Measurements from ENCODE around the gene BRIP1.
"Not testable (repeated sequence)": the region's sequence is repeated elsewhere in the genome, so short reads cannot be mapped to it uniquely, and the experiment has no call there.

BRIP1 gene

DNA sequence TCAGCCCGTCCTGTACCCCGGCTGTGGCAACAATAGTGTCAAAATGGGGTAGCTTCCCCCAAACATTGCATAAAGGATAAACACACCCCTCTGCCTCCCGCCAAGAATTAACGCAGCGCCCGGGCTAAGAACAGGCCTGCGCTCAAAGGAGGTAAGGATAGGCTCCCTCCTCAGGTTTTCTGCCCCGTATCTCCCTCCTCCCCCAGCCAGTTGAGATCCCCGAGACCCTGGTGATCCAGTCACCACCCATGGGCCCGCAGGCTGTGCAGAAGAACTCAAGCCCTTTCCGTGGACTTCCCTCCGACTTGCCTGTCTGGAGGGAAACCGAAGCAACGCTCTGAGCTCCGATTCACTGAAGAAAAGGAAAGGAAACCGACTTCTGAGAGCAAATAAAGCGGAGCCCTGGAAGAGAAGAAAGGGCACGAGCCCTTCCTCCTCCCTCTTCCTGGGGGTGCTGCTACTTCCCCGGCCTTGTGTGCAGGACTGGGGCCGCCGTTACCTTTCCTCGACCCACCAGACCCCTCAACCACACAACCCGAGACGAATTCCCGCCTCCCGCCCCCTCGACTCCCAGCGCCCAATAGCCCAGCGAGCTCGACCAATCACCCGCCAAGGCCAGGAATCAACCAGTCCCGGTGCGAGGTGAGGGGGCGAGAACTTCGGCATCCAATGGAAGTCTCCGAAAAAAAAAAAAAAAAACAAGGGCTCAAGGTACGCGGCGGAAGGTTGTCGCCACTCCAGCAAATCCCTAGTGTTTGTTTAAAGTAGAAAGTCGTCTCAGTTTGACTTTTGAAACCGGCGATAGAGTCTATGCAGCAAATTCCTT is at the start of gene BRIP1:
Gene BRIP1 (minus strand): TSS at position 554 of the 826 bp plus-strand sequence. CDS start 1,989 bp downstream, outside the sequence.
- DNase-seq, result peak; percentile 94

DNA sequence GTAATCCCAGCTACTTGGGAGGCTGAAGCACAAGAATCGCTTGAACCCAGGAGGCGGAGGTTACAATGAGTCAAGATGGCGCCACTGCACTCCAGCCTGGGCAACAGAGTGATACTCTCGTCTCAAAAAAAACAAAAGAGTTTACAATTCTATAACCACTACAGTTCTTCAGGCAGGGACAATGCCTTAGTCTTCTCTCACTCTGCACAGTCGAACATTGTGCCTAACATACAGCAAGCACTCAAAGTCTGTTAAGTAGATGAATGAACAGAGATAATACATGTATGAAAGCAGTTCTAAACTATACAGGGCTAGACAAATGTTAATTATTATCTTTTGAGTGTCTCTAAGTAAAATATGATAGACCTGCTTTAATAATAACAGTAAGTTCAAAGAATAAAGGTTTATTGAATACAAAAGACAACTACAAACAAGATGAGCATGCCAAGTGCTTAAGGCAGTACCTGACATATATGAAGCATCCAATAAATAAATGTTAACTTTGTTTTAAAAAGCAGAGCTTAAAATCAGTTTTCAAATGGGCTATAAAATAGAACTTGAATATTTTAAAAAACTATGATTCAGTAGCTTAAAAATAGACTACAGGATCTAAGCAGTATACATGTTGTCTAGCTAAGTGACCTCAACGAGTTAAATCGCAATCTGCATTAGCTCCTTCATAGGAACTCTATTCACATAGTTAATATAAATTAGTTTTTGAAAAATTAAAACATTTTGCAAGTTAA is 45.1 kb upstream of the BRIP1 start:
- no peak for DNase-seq

DNA sequence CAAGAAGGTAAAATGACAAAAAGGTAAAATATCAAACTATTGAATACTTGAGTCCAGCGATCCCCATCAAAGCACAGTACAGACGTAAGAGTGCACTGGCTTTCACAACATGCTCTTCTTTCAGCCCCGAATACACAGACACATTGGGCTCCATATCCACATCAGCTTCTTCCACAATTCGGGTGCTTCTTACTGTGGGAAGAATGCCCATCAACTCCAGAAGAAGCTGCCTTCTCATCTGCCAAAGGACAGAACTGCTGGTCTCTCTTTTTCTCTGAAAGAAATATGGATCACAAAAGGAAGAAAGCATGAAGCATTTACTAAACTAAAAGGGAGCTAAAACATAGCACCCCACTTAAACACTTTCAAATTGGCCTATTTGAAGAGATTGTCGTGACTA is 44.0 kb upstream of the BRIP1 start:
- no peak for DNase-seq

DNA sequence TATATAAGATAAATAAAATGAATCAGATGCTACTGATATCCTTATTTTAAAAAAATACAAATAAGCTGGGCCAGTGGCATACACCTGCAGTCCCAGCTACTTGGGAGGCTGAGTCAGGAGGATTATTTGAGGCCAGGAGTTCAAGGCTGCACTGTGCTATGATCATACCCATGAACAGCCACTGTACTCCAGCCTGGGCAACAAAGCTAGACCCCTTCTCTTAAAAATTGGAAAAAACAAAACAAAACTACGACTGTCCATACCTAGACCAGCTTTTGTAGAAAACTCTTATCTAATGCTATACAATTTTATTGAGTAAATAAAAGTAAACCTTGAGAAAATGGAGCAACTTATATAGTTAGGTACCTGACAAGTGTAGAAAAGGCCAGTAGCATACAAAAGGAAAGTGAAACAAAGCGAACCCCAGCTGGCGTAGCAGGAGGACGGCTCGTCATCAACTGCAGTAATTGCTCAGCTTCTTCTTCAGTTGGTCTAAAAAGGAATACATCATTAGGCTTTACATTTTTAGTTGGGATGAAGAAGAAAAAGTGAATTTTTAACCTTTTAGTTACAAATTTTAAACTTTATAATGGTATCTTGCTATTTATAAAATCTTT is 40.9 kb upstream of the BRIP1 start:
- peak; percentile 13 for DNase-seq

DNA sequence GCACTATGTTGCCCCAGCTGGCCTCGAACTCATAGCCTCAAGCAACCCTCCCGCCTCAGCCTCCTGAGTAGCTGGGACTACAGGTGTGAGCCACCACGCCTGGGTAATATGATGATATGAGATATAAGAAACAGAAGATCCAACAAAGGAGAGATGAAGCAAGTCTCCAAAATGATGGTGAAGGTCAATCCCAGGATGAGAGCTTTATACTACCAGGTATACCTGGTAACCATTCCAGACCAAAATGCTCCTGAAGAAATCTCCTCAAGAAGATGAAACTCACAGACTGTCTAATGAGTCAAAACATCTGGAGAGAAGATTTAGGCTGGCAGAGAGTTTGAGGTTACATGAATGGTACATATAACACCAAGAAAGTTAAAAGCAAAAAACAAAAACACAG is 39.9 kb upstream of the BRIP1 start:
- DNase-seq, result no peak

DNA sequence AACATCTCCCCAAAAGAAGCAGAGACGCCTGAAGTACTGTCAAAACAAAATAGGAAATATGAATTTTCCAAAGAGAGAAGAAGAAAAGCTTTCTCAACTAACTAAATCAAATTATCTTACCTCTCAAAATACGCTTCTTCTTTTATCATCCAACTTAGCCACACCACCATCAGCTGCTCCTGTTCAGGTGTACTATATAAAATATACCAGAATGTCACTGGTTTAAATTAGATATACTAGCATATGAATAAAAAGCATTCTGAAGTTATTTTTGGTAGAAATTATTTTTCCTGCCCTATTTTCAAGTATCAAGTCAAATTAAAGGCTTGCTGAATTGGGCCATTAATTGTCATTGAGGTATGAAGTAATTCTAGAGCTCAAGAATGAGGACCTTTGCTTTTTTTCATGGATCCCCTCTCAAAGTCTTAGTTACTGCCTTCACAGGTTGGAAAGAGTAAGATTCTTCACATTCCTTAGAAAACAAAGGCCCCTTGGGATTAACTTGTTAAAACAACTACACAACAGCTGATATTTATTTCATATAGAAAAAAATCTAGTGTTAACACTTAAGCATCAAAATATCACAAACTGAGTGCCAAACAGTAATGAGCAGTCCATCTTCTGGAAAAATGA is 34.3 kb upstream of the BRIP1 start:
- DNase-seq, result no peak

DNA sequence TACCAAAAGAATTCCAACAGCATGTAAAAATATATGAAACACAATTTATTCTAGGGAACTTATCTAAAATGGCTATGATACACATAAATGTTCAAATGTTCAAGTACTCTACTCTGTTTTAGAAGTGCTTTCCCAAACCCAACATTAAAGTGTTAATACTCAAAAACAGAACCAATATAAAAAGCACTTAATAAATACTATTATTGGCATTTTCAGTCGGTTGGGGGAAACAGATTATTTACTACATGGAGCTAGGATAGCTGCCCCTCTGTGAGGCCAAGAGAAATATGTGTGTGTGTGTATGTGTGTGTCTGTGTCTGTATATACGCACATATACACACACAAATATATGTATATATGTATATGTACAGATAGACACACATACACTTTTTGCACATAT is 32.1 kb upstream of the BRIP1 start:
- no peak for DNase-seq

DNA sequence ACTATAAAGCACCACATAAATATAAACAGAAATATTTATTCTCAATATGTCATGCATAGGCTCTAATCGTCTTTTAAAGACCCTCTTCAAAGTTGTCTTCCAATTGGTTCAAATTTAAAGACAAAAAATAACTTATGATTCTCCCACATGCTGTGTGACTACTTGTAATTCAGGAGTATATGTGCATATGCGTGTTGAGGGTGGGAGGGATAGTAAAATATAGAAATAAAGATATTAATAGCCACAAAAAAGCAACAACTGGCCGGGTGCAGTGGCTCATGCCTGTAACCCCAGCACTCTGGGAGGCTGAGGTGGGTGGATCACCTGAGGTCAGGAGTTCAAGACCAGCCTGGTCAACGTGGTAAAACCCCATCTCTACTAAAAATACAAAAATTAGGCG is 31.0 kb upstream of the BRIP1 start:
- DNase-seq, result not testable (repeated sequence)

DNA sequence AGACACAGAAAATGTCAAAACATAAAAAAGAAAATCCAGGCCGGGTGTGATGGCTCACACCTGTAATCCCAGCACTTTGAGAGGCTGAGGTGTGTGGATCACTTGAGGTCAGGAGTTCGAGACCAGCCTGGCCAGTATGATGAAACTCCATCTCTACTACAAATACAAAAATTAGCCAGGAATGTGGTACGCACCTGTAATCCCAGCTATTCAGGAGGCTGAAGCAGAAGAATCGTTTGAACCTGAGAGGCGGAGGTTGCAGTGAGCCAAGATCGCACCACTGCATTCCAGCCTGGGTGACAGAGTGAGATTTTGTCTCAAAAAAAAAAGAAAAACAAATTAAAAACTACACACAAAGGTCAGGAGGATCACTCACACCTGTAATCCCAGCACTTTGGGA is 24.4 kb upstream of the BRIP1 start:
- DNase-seq, result not testable (repeated sequence)

DNA sequence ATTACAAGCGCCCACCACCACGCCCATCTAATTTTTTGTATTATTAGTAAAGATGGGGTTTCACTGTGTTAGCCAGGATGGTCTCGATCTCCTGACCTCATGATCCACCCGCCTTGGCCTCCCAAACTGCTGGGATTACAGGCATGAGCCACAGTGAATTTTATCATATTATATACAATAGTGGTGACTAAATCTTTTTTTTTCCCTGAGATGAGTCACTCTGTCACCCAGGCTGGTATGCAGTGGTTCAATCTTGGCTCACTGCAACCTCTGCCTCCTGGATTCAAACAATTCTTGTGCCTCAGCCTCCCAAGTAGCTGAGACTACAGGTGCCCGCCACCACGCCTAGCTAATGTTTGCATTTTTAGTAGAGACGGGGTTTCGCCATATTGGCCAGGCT is 22.5 kb upstream of the BRIP1 start:
- not testable (repeated sequence) for DNase-seq

DNA sequence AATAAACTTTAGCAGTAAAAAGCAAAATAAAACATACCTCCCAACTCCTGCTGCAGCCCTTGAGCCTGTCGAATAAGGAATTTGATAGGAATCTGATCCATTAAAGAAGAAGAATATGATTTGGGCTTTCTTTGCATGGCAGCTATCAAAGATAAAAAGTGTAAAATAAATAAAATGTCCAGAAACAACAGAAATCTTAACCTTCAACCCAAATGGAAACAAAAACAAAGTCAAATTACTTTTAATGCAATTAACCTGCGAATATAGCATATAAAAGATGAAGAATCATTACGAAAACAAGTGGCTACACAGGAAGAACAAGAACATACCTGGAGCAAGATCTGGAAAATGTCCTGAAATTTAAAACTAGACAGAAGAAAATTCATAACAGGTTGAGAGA is 21.5 kb upstream of the BRIP1 start:
- no peak for DNase-seq

DNA sequence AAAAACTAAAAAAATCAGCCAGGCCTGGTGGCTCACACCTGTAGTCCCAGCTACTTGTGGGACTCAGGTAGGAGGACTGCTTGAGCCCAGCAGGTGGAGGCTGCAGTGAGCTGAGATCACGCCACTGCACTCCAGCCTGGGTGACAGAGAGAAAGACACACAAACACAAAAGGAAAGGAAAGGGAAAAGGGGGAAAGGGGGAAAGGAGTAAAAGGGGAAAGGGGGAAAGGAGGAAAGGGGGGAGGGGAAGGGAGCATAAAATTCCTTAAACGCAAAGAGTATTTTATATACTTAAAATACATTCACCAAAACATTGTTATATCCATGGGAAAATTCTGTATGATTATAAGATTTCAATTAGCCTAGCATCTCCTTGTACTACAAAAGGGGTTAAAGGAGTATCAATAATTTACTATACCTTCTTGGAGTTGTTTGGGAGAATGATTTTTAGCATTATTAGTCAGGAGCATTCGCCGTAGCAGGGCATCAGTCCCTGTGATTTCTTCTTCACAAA is 17.3 kb upstream of the BRIP1 start:
- no peak for DNase-seq

DNA sequence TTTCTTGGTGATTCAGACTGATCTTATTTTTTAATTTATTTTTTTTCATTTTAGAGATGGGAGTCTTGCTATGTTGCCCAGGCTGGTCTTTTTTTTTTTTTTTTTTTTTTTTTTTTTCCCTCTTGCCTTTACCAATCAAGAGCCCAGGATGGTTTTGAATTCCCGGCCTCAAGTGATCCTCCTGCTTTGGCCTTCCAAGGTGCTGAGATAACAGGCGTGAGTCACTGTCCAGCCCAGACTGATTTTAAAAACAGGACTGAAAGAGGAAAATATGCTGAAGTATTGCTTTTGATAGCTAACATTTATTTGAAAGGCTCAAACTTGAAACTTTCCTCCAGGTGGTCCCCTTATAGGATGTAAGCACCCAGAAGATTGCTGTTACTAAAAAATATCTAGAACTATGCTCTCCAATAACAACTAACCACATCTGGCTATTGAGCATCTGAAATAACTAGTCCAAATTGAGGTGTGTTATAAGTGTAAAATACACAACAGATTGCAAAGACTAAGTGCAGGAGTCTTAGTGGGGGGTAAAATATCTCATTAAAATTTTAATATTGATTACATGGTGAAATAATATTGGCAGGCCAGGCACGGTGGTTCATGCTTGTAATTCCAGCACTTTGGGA is 15.8 kb upstream of the BRIP1 start:
- DNase-seq, result no peak

DNA sequence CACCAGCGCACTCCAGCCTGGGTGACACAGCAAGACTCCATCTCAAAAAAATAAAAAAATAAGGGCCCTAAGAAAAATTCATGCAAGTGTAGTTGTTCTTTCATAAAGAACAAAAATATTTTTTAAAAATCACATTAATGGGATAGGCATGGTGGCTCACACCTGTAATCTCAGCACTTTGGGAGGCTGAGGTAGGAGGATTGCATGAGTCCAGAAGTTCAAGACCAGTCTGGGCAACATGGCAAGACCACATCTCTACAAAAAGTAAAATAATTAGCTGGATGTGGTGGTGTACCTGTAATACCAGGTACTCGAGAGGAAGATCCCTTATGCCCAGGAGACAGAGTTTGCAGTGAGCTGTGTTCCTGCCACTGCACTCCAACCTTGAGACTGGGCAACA is 15.2 kb upstream of the BRIP1 start:
- DNase-seq, result no peak

DNA sequence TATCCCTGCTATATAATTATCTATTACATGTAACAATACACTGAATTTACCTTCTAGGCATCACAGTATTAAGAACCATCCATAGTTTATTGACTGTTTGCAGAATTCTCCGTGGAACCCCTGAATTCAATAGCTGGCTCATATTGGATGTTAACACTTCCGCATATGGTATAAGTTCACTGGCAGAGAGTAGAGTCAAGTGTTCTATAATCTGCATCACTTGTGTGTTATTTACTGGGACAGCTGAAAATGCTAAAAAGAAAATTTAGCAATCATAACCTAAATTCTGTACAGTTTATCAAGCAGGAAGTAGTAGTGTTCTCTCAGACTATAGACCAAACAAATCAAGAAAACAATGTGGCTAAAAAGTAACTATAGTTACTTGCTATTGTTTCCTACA is 14.5 kb upstream of the BRIP1 start:
- no peak for DNase-seq

DNA sequence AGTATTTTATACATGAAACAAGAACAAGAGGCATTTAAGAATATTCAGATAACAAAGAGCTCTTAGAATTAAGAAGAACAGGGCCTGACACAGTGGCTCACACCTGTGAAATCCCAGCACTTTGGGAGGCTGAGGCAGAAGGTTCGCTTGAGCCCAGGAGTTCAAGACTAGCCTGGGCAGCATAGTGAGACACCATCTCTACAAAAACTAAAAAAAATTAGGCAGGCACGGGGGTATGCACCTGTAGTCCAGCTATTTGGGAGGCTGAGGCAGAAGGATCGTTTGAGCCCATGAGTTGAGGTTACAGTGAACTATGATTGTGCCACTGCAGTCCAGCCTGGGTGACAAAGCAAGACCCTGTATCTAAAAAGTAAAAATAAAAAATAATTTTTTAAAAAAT is 12.5 kb upstream of the BRIP1 start:
- DNase-seq, result no peak

DNA sequence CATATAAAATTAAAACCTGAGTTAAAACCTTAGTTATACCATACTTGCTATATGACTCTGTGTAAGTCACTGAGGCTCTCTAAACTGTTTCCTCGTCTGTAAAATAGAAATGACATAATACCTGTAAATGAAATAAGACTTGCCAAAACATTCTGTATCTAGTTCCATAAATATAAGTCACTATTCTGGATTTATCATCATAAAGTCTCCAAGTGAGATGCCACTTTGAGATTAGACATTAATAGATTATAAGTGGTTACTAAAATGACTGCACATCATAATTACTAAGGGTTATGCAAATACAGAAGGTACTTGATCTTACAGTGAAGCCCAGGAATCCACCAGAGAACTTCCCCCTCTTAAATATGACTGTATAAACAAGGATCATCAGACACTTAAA is 12.0 kb upstream of the BRIP1 start:
- no peak for DNase-seq

DNA sequence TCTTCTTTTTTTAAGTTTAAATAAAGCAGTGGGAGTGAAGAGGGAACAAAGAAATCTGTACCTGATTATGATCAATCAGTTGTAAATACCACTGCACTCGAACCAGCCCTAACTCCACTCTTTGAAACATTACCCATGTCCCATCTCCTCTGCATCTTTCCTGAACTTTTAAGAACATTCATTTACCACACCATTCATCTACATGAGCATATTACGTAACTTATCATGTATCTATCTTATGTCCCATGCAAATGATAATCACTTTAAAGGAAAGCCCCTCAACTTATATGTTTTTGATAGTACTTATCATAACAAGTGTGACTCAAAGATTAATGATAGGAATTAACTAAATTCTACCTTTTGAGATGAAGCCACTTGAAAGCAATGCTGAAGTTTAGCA is 10.7 kb upstream of the BRIP1 start:
- no peak for DNase-seq

DNA sequence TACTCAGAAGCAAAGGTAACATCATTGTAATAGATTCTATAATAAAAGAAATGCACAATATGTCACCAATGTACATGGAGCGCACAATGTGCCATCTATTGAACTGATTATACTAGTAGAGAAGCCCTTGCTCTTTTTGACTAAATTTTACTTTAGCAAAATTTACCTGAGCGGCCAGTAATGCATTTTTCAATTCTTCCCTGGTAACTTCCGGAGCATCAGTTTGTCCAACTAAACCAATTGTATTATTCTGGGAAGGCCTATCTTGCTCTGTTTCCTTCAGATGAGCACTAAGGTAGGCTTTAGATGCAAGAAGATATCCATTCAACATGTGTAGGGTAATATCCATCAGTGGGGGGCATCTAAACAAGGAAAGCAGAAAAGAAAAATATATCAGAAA is 8.8 kb upstream of the BRIP1 start:
- DNase-seq, result no peak

DNA sequence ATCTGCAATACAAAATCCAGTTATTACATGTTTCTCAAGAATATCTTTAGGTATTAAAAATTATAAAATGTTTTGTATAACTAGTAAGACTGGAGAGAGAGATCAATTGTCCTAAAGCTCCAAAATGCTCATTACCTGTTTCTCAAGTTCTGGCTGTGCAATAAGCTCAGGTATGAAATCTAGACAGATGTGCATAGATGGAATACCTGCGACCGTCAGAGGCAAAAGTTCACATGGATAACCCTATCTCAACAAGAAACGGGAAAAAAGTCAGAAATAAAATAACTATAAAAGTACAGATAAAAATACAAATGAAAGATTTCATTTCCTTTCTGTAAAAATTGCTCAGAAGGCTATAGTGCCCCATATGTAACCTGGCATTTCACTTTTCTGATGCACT is 5.8 kb upstream of the BRIP1 start:
- DNase-seq, result no peak

DNA sequence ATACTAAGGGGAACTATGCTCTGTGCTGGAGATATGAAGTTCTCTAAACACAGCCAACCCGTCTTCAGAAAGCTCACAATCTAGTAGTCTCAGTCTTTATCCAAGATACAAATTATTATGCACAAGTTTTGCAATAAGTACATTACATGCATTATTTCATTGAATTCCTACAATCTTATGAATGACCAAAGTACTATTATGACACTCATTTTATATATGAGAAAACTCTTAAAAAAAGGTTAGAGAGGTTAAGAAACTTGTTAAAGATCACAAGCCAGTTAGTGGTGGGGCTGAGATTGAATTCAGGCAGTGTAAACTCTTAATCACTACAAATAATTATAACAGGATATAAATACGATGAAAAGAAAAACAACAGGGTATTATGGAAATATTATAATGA is 4.7 kb upstream of the BRIP1 start:
- DNase-seq, result no peak

DNA sequence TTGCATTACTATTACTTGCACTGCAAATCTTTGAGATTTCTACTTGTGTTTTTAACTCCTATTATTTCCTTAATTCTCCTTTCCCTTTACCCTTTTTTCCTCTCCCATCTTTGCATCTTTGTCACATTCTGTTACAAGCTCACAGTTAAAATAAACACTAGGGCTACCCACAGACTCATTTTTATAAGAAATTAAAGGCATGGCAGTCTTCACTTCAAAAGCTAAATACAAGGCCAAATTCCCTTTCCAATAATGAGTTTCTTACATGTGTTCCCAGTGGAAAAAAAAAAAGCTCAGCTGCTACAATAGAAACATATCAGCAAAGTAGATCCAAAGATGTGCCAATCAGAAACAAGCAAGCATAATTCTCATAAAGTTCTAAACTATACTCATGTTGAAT is 3.7 kb upstream of the BRIP1 start:
- DNase-seq, result no peak

DNA sequence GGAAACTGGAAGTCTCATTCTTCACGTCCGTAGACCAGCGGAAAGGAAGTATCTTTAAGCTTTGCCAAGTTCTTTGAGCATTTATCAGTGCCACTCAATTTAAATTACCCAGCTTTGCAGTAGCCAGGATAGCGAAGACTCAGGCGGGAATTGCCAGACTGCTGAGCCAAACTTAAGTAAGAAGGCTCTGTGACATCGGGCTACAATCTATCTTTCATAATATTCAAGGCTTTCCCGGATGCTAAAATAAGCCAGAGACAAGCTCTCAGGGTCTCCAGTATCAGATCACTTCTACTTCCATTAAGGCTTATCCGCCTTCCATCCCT is 436 bp upstream of the BRIP1 start:
- no peak for DNase-seq
